Cardiac muscle cell (in vitro differentiated cells and primary cell): ENCODE data around the gene ARL15. TPM values are rescaled to one million over a fixed set of nuclear protein-coding genes. Genes with fewer than 3 reads are reported as not detected.

Source experiments
- DNase-seq, 2 donors: peaks; one replicate each; pipeline versions ENCODE4 v3.0.0 to v3.0.0-alpha.2; 2010 to 2017; ENCODE audit warnings: low read depth in 1 of 2, low spot score in 1 of 2
- H3K27ac ChIP-seq: fragments of 200-600 bp; sonication (generic); 2 replicates; pipeline ENCODE4 v1.5.1; 2016
- H3K27me3 ChIP-seq: fragments of 200-600 bp; sonication (generic); 2 replicates; pipeline ENCODE4 v1.6.0; 2016; ENCODE audit warnings: control low read depth
- H3K36me3 ChIP-seq: fragments of 200-600 bp; sonication (generic); 2 replicates; pipeline ENCODE4 v1.5.1; 2016; ENCODE audit warnings: control low read depth
- H3K4me1 ChIP-seq: fragments of 200-600 bp; sonication (generic); 2 replicates; pipeline ENCODE4 v1.8.1; 2017; ENCODE audit warnings: low read depth, mild to moderate bottlenecking, mixed run types
- H3K4me3 ChIP-seq: fragments of 200-600 bp; sonication (generic); 2 replicates; pipeline ENCODE4 v1.5.1; 2016; ENCODE audit warnings: mild to moderate bottlenecking
- H3K9me3 ChIP-seq: fragments of 200-600 bp; sonication (generic); 2 replicates; pipeline ENCODE4 v1.5.1; 2017; ENCODE audit warnings: low read depth, mild to moderate bottlenecking, control low read depth
- polyA plus RNA-seq: library from polyadenylated mRNA; unstranded; fragments of >200 nt; fragmentation: Nextera tagmentation; extraction: Ambion mirVana; gene quantifications from 2 replicates; pipeline ENCODE4 v1.2.1, GENCODE V29; 2016
- total RNA-seq: library from RNA; depleted of rRNA; stranded (reverse); fragments of >200 nt; gene quantifications from 2 replicates; pipeline ENCODE4 v1.2.3, GENCODE V29; 2016
- TF ChIP-seq, protein P1 (sequence below): IDR thresholded peaks from 2 replicates; pipeline ENCODE4 v1.5.1; 2012; ENCODE audit warnings: low read depth, mild to moderate bottlenecking, low read length

The ARL15 gene
- total and polyA plus RNA-seq, 2 experiments from 2014 or later = 23.2 to 27.4 TPM

DNA sequence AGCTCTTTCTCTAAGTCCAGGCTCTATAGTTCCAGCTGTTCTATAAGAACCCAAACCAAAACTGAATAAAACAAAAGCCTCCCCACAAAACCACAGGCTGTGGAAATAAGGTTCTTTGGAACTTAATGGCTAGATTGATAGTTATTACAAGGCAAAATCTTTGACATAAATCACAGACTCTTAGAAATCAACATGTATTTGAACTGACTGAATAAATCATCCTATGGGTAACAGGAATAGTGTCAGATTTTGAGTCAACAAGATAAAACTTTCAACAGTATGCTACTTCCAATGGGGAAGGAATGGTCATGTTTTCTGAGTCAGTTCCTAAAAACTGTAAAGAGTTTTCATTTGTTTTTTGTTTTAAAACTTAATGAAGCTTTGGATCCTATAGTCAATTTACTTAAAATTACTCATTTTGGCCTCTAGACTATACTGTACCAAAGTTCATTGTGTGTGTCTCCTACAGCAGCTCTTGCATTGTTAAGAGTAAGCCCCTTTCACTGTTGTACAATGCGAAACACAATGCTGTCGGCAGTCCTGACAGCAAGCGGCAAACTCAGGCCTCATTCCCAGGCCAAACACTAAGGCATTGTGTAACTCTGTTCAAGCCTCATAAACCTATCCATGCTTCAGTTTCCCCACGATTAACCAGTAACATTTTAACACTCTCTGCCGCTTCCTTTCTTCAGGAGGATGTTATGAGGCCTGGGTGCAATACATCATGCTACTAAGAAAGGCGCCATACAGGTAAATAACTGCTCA lies 134.1 kb downstream of the ARL15 start:
- TF ChIP-seq, protein P1, sequence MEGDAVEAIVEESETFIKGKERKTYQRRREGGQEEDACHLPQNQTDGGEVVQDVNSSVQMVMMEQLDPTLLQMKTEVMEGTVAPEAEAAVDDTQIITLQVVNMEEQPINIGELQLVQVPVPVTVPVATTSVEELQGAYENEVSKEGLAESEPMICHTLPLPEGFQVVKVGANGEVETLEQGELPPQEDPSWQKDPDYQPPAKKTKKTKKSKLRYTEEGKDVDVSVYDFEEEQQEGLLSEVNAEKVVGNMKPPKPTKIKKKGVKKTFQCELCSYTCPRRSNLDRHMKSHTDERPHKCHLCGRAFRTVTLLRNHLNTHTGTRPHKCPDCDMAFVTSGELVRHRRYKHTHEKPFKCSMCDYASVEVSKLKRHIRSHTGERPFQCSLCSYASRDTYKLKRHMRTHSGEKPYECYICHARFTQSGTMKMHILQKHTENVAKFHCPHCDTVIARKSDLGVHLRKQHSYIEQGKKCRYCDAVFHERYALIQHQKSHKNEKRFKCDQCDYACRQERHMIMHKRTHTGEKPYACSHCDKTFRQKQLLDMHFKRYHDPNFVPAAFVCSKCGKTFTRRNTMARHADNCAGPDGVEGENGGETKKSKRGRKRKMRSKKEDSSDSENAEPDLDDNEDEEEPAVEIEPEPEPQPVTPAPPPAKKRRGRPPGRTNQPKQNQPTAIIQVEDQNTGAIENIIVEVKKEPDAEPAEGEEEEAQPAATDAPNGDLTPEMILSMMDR = no peak
- Histone ChIP-seq H3K4me3 (no peak overlapping the region), H3K27ac (no peak overlapping the region), H3K9me3 (no peaks in the 10 kb centered on the region), H3K27me3 (no peaks in the 10 kb centered on the region), H3K4me1 (peaks cover 26% of the 10 kb centered on the region), H3K36me3 (no peaks in the 10 kb centered on the region)
- no peak for DNase-seq

DNA sequence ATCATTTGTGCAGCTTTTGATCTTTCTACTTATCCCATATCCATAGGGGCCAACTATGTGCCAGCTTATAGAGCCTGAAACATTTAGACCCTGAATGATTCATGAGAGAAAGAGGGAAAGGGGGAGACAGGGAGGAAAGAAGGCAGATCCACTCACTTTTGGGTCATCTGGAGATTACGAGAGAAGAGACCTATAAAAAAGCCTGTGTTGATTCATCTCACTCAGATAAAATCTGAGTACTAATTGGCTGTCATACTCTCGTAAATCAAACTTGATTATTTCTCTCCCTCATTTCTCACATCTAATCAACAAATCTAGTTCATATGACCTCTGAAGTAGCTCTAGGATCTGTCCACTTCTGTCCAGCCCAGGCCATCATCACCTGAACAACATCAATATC lies 137.1 kb downstream of the ARL15 start:
- Histone ChIP-seq H3K27ac (no peak overlapping the region), H3K36me3 (no peaks in the 10 kb centered on the region), H3K27me3 (no peaks in the 10 kb centered on the region), H3K4me3 (no peak overlapping the region), H3K4me1 (peaks cover 4% of the 10 kb centered on the region), H3K9me3 (no peaks in the 10 kb centered on the region)
- no peak for DNase-seq
- TF ChIP-seq, protein P1 = no peak

DNA sequence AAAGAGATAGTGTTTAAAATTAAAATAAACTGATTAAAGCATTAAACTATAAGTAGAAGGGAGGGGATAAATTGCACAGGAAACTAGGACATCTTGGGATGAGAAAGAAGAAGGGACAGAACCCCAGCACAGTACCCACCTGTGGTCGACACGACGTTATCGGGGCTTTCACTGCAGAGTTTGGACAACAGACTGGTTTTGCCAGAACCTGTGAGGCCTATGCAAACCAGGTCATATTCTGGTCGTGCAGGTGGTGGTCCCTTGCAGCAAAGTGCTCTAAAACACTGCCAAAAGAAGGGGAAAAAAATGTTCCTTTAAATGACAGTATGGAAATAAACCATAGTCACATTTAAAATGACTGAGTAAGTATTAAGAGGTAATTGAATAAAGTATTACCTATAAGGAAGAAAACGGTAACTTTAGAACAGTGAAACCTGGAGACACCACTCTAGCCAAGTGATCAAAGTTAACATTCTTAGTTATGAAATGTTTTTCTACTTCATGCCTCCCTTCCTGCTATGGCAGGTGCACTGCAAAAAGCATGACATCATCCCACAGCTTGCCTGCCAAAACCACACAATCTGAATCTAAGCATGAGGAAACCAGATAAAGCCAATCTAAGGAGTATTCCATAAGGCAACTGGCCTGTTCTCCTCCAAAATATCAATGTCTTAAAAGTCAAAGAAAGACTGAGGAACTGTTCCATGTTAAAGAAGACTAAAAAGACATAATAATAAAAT lies 138.6 kb downstream of the ARL15 start:
- no peaks in the 10 kb centered on the region for H3K9me3 ChIP-seq
- no peaks in the 10 kb centered on the region for H3K4me1 ChIP-seq
- DNase-seq = peak in 1 of 2 donors; percentile 54
- no peak overlapping the region for H3K27ac ChIP-seq
- TF ChIP-seq, protein P1 = no peak
- H3K27me3 ChIP-seq = no peaks in the 10 kb centered on the region
- no peak overlapping the region for H3K4me3 ChIP-seq
- no peaks in the 10 kb centered on the region for H3K36me3 ChIP-seq

DNA sequence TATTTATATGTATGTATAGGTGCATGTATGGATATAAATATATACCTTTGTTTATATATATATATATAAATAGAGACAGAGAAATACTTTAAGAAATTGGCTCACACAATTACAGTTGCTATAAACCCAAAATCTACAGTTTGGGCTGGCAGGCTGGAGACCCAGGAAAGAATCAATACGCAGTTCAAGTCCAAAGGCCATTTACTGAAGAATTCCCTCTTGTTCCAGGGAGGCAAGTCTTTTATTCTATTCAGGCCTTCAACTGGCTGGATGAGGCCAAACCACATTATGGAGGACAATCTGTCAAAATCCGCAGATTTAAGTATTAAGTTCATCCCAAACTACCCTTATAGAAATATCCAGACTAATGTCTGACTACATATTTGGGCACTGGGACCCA lies 144.7 kb downstream of the ARL15 start:
- Histone ChIP-seq H3K4me1 (peaks cover 9% of the 10 kb centered on the region), H3K27me3 (no peaks in the 10 kb centered on the region), H3K9me3 (no peaks in the 10 kb centered on the region), H3K27ac (no peak overlapping the region), H3K36me3 (no peaks in the 10 kb centered on the region), H3K4me3 (no peak overlapping the region)
- TF ChIP-seq, protein P1 = no peak
- no peak for DNase-seq

DNA sequence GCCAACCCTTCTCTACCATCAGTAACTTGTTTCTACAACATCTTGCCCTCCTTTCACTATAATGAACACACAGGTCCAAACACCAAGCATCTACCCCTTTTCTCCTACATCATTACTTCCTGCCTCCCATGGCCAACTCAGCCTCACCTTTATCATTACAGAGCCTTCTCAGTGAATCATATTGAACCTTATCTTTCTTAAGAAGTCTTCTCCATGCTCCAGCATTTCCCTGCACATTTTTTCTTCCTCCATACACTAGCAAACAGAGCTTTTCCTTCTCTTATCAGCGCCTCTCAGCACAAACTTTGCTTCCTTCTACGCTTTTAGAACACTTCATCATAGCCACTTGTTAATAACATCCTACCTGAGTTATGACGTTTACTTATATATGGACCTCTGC lies 148.2 kb downstream of the ARL15 start:
- Histone ChIP-seq H3K27me3 (no peaks in the 10 kb centered on the region), H3K4me1 (peaks cover 24% of the 10 kb centered on the region), H3K27ac (no peak overlapping the region), H3K36me3 (no peaks in the 10 kb centered on the region), H3K4me3 (no peak overlapping the region), H3K9me3 (no peaks in the 10 kb centered on the region)
- DNase-seq = no peak
- TF ChIP-seq, protein P1 = no peak
